Activated naive CD4-positive, alpha-beta T cell treated with anti-CD3 and anti-CD28 coated beads, Interleukin-2, amount 50 U/mL, for 24 hours (primary cell): ENCODE results near the gene ABCA8.
"Not testable (repeated sequence)": the region's sequence is repeated elsewhere in the genome, so short reads cannot be mapped to it uniquely, and the experiment has no call there.

Source experiments
- H3K27ac Mint-ChIP-seq: one replicate; pipeline ENCODE4 v1.8.0; 2021; ENCODE audit warnings: mild to moderate bottlenecking, mixed read lengths
- H3K27me3 Mint-ChIP-seq: one replicate; pipeline ENCODE4 v1.8.0; 2021; ENCODE audit warnings: mixed read lengths
- H3K36me3 Mint-ChIP-seq: one replicate; pipeline ENCODE4 v1.8.0; 2021; ENCODE audit warnings: mixed read lengths
- H3K4me1 Mint-ChIP-seq: one replicate; pipeline ENCODE4 v1.8.0; 2021; ENCODE audit warnings: mixed read lengths
- H3K4me3 Mint-ChIP-seq: one replicate; pipeline ENCODE4 v1.8.0; 2021; ENCODE audit warnings: mild to moderate bottlenecking, mixed read lengths
- H3K9me3 Mint-ChIP-seq: one replicate; pipeline ENCODE4 v1.8.0; 2021; ENCODE audit warnings: mixed read lengths

Gene ABCA8, protein sequence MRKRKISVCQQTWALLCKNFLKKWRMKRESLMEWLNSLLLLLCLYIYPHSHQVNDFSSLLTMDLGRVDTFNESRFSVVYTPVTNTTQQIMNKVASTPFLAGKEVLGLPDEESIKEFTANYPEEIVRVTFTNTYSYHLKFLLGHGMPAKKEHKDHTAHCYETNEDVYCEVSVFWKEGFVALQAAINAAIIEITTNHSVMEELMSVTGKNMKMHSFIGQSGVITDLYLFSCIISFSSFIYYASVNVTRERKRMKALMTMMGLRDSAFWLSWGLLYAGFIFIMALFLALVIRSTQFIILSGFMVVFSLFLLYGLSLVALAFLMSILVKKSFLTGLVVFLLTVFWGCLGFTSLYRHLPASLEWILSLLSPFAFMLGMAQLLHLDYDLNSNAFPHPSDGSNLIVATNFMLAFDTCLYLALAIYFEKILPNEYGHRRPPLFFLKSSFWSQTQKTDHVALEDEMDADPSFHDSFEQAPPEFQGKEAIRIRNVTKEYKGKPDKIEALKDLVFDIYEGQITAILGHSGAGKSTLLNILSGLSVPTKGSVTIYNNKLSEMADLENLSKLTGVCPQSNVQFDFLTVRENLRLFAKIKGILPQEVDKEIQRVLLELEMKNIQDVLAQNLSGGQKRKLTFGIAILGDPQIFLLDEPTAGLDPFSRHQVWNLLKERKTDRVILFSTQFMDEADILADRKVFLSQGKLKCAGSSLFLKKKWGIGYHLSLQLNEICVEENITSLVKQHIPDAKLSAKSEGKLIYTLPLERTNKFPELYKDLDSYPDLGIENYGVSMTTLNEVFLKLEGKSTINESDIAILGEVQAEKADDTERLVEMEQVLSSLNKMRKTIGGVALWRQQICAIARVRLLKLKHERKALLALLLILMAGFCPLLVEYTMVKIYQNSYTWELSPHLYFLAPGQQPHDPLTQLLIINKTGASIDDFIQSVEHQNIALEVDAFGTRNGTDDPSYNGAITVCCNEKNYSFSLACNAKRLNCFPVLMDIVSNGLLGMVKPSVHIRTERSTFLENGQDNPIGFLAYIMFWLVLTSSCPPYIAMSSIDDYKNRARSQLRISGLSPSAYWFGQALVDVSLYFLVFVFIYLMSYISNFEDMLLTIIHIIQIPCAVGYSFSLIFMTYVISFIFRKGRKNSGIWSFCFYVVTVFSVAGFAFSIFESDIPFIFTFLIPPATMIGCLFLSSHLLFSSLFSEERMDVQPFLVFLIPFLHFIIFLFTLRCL (N-terminal part only)

GRCh38 chr17:68955181-68955841 lies at the start of gene ABCA8:
Gene ABCA8, minus strand, starts transcription at chr17:68955392. Its CDS starts 13,358 bp downstream, at chr17:68942034.
- Mint-ChIP-seq H3K27ac (no peak within 1 kb of the TSS), H3K4me3 (no peak within 1 kb of the TSS), H3K4me1 (no peaks in the 10 kb centered on the region), H3K9me3 (no peaks in the 10 kb centered on the region), H3K36me3 (no peaks in the 10 kb centered on the region), H3K27me3 (peaks cover 4% of the 10 kb centered on the region)

- H3K27me3 Mint-ChIP-seq, H3K4me3 Mint-ChIP-seq, H3K36me3 Mint-ChIP-seq, H3K27ac Mint-ChIP-seq, H3K9me3 Mint-ChIP-seq, H3K4me1 Mint-ChIP-seq: not testable (repeated sequence)
Observed at GRCh38 chr17:69004759-69005158, 49.6 kb upstream of the ABCA8 start.

GRCh38 chr17:68999743-69000142 lies 44.6 kb upstream of the ABCA8 start:
- H3K9me3 Mint-ChIP-seq: not testable (repeated sequence)

DNA sequence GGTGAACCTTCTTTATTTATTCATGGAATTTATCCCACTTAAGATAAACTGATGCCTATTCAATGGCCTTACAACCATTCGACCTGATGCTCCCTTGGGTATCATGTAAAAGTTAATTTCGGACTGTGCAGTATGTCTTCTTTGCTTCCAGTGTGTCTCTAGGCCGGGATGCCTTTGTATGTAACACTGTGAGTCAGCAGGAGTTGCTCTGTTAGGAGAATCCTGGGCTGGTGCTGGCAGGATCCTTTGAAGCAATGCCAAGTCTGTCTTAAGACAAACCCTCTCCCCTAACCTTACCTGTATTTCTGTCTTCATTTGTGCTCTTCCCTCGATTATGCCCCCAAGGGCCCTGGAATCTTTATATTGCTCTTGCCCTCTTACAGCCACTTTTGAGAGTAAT lies 37.9 kb upstream of the ABCA8 start:
- Mint-ChIP-seq H3K4me3 (no peak overlapping the region), H3K27me3 (no peaks in the 10 kb centered on the region), H3K9me3 (no peaks in the 10 kb centered on the region), H3K36me3 (no peaks in the 10 kb centered on the region), H3K27ac (no peak overlapping the region), H3K4me1 (no peaks in the 10 kb centered on the region)

More at GRCh38 chr17:68999743-69000142, 44.6 kb upstream of the ABCA8 start:
- not testable (repeated sequence) for H3K27me3 Mint-ChIP-seq, H3K27ac Mint-ChIP-seq, H3K36me3 Mint-ChIP-seq, H3K4me3 Mint-ChIP-seq, H3K4me1 Mint-ChIP-seq

DNA sequence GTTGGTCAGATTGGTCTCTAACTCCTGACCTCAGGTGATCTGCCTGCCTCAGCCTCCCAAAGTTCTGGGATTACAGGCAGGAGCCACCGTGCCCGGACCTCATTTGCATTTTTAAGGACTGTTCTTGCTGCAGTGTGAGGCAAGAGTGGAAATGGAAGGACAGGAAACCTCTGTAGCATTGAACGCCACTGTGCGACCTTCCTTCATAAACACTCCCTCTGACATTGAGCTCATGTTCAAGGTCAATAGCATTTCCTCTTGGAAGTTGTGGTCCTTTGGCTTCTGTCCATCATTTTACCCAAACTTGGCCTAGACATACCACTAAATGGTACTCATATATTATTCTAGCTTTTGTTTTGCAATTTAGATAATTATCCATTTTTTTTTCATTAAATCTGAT lies 32.8 kb upstream of the ABCA8 start:
- H3K9me3 Mint-ChIP-seq: no peaks in the 10 kb centered on the region
- H3K27ac Mint-ChIP-seq: no peak overlapping the region
- no peak overlapping the region for H3K4me3 Mint-ChIP-seq
- no peaks in the 10 kb centered on the region for H3K36me3 Mint-ChIP-seq
- H3K4me1 Mint-ChIP-seq: no peaks in the 10 kb centered on the region
- H3K27me3 Mint-ChIP-seq: no peaks in the 10 kb centered on the region

- Mint-ChIP-seq H3K27me3 (peaks cover 6% of the 10 kb centered on the region), H3K36me3 (no peaks in the 10 kb centered on the region), H3K27ac (no peak overlapping the region), H3K4me1 (no peaks in the 10 kb centered on the region), H3K4me3 (no peak overlapping the region), H3K9me3 (no peaks in the 10 kb centered on the region)
Observed at GRCh38 chr17:68981288-68981687, 26.1 kb upstream of the ABCA8 start.

DNA sequence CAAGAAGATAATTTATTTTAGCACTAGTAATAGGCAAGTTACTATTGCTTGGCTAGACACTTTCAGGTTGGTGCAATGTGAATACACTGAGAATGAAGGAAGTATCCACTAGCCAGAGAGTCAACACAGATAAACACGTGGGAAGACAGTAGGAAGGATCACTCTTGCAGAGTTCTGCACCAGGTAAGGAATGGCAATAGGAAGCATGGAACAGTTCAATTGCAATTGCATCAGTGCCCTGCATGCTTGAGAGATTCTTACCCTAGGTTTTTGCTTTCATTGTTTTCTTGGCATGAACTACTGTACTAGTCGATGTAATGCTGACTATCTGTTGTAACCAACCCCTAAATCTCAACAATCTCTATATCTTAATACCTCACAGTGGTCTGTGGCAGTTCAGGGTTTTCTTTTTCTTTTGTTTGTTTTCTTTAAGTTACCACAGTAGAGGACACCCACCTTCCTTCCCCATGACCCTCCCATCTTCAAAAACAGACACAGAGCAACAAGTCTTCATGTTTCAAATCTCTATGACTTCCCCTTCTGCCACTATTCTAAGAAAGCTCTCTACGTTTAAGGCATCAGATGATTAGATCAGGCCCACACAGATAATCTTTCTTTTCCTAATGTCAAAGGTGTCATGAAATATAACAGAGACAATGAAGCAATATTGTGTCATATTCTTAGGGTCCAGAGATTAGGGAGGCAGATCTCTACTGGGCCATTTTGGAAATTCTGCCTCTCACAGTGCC lies 18.1 kb upstream of the ABCA8 start:
- Mint-ChIP-seq H3K27me3 (peaks cover 6% of the 10 kb centered on the region), H3K9me3 (no peaks in the 10 kb centered on the region), H3K4me3 (no peak overlapping the region), H3K4me1 (no peaks in the 10 kb centered on the region), H3K36me3 (no peaks in the 10 kb centered on the region), H3K27ac (no peak overlapping the region)

GRCh38 chr17:68972119-68972704 lies 17.0 kb upstream of the ABCA8 start:
- no peaks in the 10 kb centered on the region for H3K36me3 Mint-ChIP-seq
- no peak overlapping the region for H3K4me3 Mint-ChIP-seq
- H3K9me3 Mint-ChIP-seq: no peaks in the 10 kb centered on the region
- no peaks in the 10 kb centered on the region for H3K4me1 Mint-ChIP-seq
- H3K27ac Mint-ChIP-seq: no peak overlapping the region
- peaks cover 3% of the 10 kb centered on the region for H3K27me3 Mint-ChIP-seq

- Mint-ChIP-seq H3K27me3 (no peaks in the 10 kb centered on the region), H3K4me3 (no peak overlapping the region), H3K36me3 (no peaks in the 10 kb centered on the region), H3K9me3 (no peaks in the 10 kb centered on the region), H3K4me1 (no peaks in the 10 kb centered on the region), H3K27ac (no peak overlapping the region)
Observed at GRCh38 chr17:68969101-68969500, 13.9 kb upstream of the ABCA8 start.

GRCh38 chr17:68963958-68964357 lies 8.8 kb upstream of the ABCA8 start:
- H3K27ac Mint-ChIP-seq: no peak overlapping the region
- H3K9me3 Mint-ChIP-seq: no peaks in the 10 kb centered on the region
- H3K27me3 Mint-ChIP-seq: peaks cover 2% of the 10 kb centered on the region
- H3K4me1 Mint-ChIP-seq: no peaks in the 10 kb centered on the region
- H3K4me3 Mint-ChIP-seq: no peak overlapping the region
- no peaks in the 10 kb centered on the region for H3K36me3 Mint-ChIP-seq

- Mint-ChIP-seq H3K4me3 (no peak overlapping the region), H3K36me3 (no peaks in the 10 kb centered on the region), H3K9me3 (no peaks in the 10 kb centered on the region), H3K27ac (no peak overlapping the region), H3K4me1 (no peaks in the 10 kb centered on the region), H3K27me3 (peaks cover 4% of the 10 kb centered on the region)
Observed at GRCh38 chr17:68961214-68961882, 6.2 kb upstream of the ABCA8 start.

DNA sequence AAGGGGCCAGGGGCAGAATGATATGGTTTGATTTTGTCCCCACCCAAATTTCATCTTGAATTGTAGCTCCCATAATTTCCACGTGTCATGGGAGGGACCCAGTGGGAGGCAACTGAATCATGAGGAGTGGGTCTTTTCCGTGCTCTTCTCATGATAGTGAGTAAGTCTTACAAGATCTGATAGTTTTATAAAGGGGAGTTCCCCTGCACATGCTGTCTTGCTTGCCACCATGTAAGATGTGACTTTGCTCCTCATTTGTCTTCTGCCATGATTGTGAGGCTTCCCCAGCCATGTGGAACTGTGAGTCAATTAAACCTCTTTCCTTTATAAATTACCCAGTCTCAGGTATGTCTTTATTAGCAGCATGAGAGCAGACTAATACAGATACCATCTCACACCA lies 3.9 kb upstream of the ABCA8 start:
- not testable (repeated sequence) for H3K27me3 Mint-ChIP-seq, H3K27ac Mint-ChIP-seq, H3K4me1 Mint-ChIP-seq, H3K4me3 Mint-ChIP-seq, H3K36me3 Mint-ChIP-seq, H3K9me3 Mint-ChIP-seq

DNA sequence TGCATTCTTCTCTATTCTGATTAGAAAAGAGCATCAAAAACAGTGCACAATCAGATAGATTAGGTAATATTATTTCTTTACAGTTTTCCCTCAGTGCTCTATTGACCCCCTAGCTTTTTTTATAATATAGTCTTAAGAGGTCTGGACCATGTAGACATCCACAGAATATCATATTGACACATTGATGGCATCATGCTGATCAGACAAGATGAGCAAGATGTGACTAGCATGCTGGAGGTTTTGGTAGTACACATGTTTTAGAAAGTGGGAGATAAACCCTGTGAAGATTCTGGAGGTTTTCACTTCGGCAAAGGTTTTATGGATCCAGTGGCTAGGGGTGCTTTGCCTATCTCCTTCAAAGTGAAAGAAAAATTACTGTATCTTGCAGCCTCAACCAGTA lies 2.8 kb upstream of the ABCA8 start:
- Mint-ChIP-seq H3K4me3 (no peak overlapping the region), H3K4me1 (no peaks in the 10 kb centered on the region), H3K27me3 (peaks cover 4% of the 10 kb centered on the region), H3K9me3 (no peaks in the 10 kb centered on the region), H3K36me3 (no peaks in the 10 kb centered on the region), H3K27ac (no peak overlapping the region)
